CD4-positive, alpha-beta T cell treated with Interleukin-6 at 100 ng/mL for 8 hours (primary cell): Measurements from ENCODE around the gene CTSW.

Experiments
- DNase-seq: peaks from one replicate; pipeline ENCODE4 v3.0.0-alpha.2; 2020; ENCODE audit warnings: mixed read lengths, low spot score

CTSW gene

DNA sequence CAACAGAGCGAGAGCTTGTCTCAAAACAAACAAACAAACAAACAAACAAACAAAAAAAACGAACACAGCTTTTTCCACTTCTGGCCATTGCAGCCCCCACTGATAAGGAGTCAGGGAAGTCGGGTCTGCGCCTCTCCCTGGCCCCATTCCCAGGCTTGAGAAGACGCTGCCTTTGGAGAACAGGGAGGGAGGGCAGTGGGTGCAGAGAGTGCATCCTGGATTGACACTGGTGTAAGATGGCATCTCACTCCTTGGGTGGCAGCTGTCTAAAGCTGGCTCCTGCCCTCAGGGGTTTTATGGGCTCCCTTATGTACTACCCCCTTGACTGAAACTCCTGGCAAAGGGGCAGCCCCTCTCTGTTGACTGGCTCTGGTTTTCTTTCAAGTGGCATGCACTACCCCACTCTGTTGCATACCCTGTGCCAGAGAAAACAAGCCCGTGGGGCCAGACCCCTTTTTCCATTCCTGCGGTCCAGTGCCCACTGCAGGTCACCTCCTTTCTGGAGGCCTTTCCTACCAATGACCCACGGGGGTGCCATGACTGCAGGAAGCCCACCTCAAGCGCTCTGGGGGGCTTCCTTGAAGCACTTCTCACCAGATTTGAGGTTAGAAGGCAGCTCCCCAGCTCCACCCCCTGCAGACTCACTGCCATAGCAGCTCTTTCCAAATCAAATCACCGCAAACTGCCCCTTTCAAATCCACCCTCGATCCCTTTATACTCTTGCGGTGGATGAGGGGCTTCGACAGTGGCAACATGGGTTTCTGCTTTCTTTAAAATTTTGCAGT lies 52.3 kb downstream of the CTSW start:
- no peak for DNase-seq

DNA sequence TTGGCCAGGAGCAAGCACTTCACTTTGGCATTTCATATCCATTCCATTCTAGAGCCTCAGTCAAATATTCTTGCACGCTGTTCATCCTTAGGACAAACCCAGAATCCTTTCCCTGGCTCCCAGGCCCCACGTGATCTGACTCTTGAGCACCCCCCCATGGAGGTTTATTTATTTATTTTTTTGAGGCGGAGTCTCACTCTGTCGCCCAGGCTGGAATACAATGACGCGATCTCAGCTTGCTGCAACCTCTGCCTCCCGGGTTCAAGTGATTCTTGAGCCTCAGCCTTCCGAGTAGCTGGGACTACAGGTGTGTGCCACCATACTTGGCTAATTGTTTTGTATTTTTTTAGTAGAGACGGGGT lies 52.9 kb downstream of the CTSW start:
- DNase-seq = no peak
